HEK293 (cell line): ENCODE data around the gene GALNT13.

Experiments used
- CTCF ChIA-PET: fragments of 350-600 bp; formaldehyde crosslinking; extraction: SDS; loops from one replicate; lab custom pipeline; 2021; ENCODE audit warnings: antibody characterized with exemption; lab: Yijun Ruan, JAX
- POLR2A ChIA-PET: fragments of 300-600 bp; formaldehyde crosslinking; extraction: SDS; loops from one replicate; lab custom pipeline; 2020; ENCODE audit warnings: antibody characterized with exemption, inconsistent platforms; lab: Yijun Ruan, JAX
- H3K27ac ChIP-seq: fragments of 200-500 bp; sonication (Bioruptor generic); 2 replicates; pipeline ENCODE4 v1.5.1; 2014; ENCODE audit warnings: low read depth, low read length, control low read depth, inconsistent platforms; ENCODE audit errors: extremely low read depth
- H3K36me3 ChIP-seq, 2 experiments: fragments of 200-500 bp in 1 of 2; sonication (Bioruptor generic) in 1 of 2; 1 replicate in 1 of 2; 2 replicates in 1 of 2; pipeline ENCODE4 v1.5.1; 2014 to 2017; ENCODE audit warnings: inconsistent platforms in 2 of 2, low read length in 2 of 2; ENCODE audit not compliant: control insufficient read depth in 2 of 2, insufficient read depth in 1 of 2
- H3K4me1 ChIP-seq: fragments of 200-500 bp; sonication (Bioruptor generic); 2 replicates; pipeline ENCODE4 v1.5.1; 2014; ENCODE audit warnings: mild to moderate bottlenecking, low read length, inconsistent platforms; ENCODE audit not compliant: control insufficient read depth, insufficient read depth
- H3K4me3 ChIP-seq: 2 replicates; pipeline ENCODE4 v1.5.1; 2011; ENCODE audit warnings: low read depth, mild to moderate bottlenecking, control low read depth, low read length, moderate library complexity
- H3K9me3 ChIP-seq: fragments of 200-500 bp; sonication (Bioruptor generic); 2 replicates; pipeline ENCODE4 v1.5.1; 2014; ENCODE audit warnings: low read depth, low read length, inconsistent platforms; ENCODE audit not compliant: control insufficient read depth, insufficient read depth
- HOXC10 ChIP-seq: sonication (generic); formaldehyde crosslinking; IDR thresholded peaks from 2 replicates; pipeline ENCODE4 v1.8.1; 2023; ENCODE audit warnings: mild to moderate bottlenecking, missing genetic modification reagents
- MYNN ChIP-seq: fragments of 450-650 bp; formaldehyde crosslinking; IDR thresholded peaks from 2 replicates; pipeline ENCODE4 v1.5.1; 2016; ENCODE audit warnings: missing biosample characterization, missing genetic modification characterization, borderline replicate concordance
- SP7 ChIP-seq: fragments of 450-650 bp; formaldehyde crosslinking; IDR thresholded peaks from 2 replicates; pipeline ENCODE4 v1.5.1; 2016; ENCODE audit warnings: missing biosample characterization, missing genetic modification characterization
- WT1 ChIP-seq: fragments of 450-650 bp; formaldehyde crosslinking; IDR thresholded peaks from 2 replicates; pipeline ENCODE4 v1.5.1; 2016; ENCODE audit warnings: missing biosample characterization, missing genetic modification characterization
- ZNF114 ChIP-seq: fragments of 450-650 bp; formaldehyde crosslinking; IDR thresholded peaks from 2 replicates; pipeline ENCODE4 v1.5.0; 2017; ENCODE audit warnings: missing biosample characterization, missing genetic modification characterization
- ZNF16 ChIP-seq: fragments of 450-650 bp; formaldehyde crosslinking; IDR thresholded peaks from 2 replicates; pipeline ENCODE4 v1.5.1; 2016; ENCODE audit warnings: low read depth, missing biosample characterization, missing genetic modification characterization
- ZNF2 ChIP-seq: fragments of 450-650 bp; formaldehyde crosslinking; IDR thresholded peaks from 2 replicates; pipeline ENCODE4 v1.5.1; 2016; ENCODE audit warnings: missing biosample characterization, missing genetic modification characterization
- ZNF211 ChIP-seq: fragments of 450-650 bp; formaldehyde crosslinking; IDR thresholded peaks from 2 replicates; pipeline ENCODE4 v1.5.1; 2016; ENCODE audit warnings: low read depth, missing biosample characterization, missing genetic modification characterization
- ZNF23 ChIP-seq: fragments of 450-650 bp; formaldehyde crosslinking; IDR thresholded peaks from 2 replicates; pipeline ENCODE4 v1.5.1; 2016; ENCODE audit warnings: missing biosample characterization, missing genetic modification characterization, borderline replicate concordance
- ZNF292 ChIP-seq: fragments of 450-650 bp; formaldehyde crosslinking; IDR thresholded peaks from 2 replicates; pipeline ENCODE4 v1.5.1; 2016; ENCODE audit warnings: low read depth, missing biosample characterization, missing genetic modification characterization, borderline replicate concordance
- ZNF362 ChIP-seq: fragments of 450-650 bp; formaldehyde crosslinking; IDR thresholded peaks from 2 replicates; pipeline ENCODE4 v1.5.1; 2016; ENCODE audit warnings: missing biosample characterization, missing genetic modification characterization
- ZNF48 ChIP-seq: fragments of 450-650 bp; formaldehyde crosslinking; IDR thresholded peaks from 2 replicates; pipeline ENCODE4 v1.5.1; 2016; ENCODE audit warnings: missing biosample characterization, missing genetic modification characterization
- ZNF555 ChIP-seq: fragments of 450-650 bp; formaldehyde crosslinking; conservative IDR thresholded peaks from 2 replicates; pipeline ENCODE4 v1.5.1; 2017; ENCODE audit warnings: missing biosample characterization, mild to moderate bottlenecking, missing genetic modification characterization, inconsistent platforms
- ZNF558 ChIP-seq: fragments of 450-650 bp; formaldehyde crosslinking; IDR thresholded peaks from 2 replicates; pipeline ENCODE4 v1.5.1; 2016; ENCODE audit warnings: missing biosample characterization, missing genetic modification characterization
- ZNF561 ChIP-seq: fragments of 450-650 bp; IDR thresholded peaks from 2 replicates; pipeline ENCODE4 v1.5.1; 2018; ENCODE audit warnings: missing biosample characterization, missing genetic modification characterization, borderline replicate concordance
- ZNF571 ChIP-seq: fragments of 450-650 bp; formaldehyde crosslinking; IDR thresholded peaks from 2 replicates; pipeline ENCODE4 v1.5.0; 2017; ENCODE audit warnings: missing biosample characterization, missing genetic modification characterization
- ZNF624 ChIP-seq: fragments of 450-650 bp; formaldehyde crosslinking; IDR thresholded peaks from 2 replicates; pipeline ENCODE4 v1.5.1; 2017; ENCODE audit warnings: missing biosample characterization, missing genetic modification characterization
- ZNF670 ChIP-seq: fragments of 450-650 bp; formaldehyde crosslinking; IDR thresholded peaks from 2 replicates; pipeline ENCODE4 v1.5.1; 2016; ENCODE audit warnings: missing biosample characterization, missing genetic modification characterization, low read depth
- ZNF776 ChIP-seq: fragments of 450-650 bp; formaldehyde crosslinking; IDR thresholded peaks from 2 replicates; pipeline ENCODE4 v1.5.0; 2017; ENCODE audit warnings: missing biosample characterization, missing genetic modification characterization, borderline replicate concordance
- ZSCAN18 ChIP-seq: fragments of 450-650 bp; formaldehyde crosslinking; IDR thresholded peaks from 2 replicates; pipeline ENCODE4 v1.5.1; 2016; ENCODE audit warnings: missing biosample characterization, missing genetic modification characterization

The GALNT13 gene

GRCh38 chr2:153963256-153963655 lies 91.5 kb downstream of the GALNT13 start (continued):
- no peak for TF ChIP-seq WT1 (tag by site-specific recombination)
- TF ChIP-seq ZNF2 (tag by site-specific recombination) = no peak
- TF ChIP-seq ZNF571 (tag by site-specific recombination) = no peak
- TF ChIP-seq ZNF292 (tag by site-specific recombination) = no peak
- TF ChIP-seq MYNN (tag by site-specific recombination) = no peak
- TF ChIP-seq ZNF23 (tag by site-specific recombination) = no peak
- TF ChIP-seq SP7 (tag by site-specific recombination) = no peak

- TF ChIP-seq ZSCAN18 (no peak), ZNF558 (tag by site-specific recombination) (no peak), ZNF114 (tag by site-specific recombination) (no peak), ZNF561 (tag by site-specific recombination) (no peak)
- CTCF ChIA-PET = interaction anchor here (0.6 kb wide), 1 partner anchor 340 kb away, joined by 3 read pairs; no protein-coding TSS in a partner anchor
- no peak overlapping the region for H3K27ac ChIP-seq
- POLR2A ChIA-PET = no interaction called here
- H3K9me3 ChIP-seq = no peaks in the 10 kb centered on the region
- no peaks in the 10 kb centered on the region for H3K4me1 ChIP-seq
- no peaks in the 10 kb centered on the region for H3K36me3 ChIP-seq
- H3K4me3 ChIP-seq = no peak overlapping the region
Measured at GRCh38 chr2:153967248-153967973, 95.7 kb downstream of the GALNT13 start.

- Histone ChIP-seq H3K9me3 (no peaks in the 10 kb centered on the region), H3K27ac (no peak overlapping the region), H3K4me3 (no peak overlapping the region), H3K4me1 (no peaks in the 10 kb centered on the region), H3K36me3 (no peaks in the 10 kb centered on the region)
- POLR2A ChIA-PET = no interaction called here
- TF ChIP-seq ZNF48 (no peak), ZNF776 (no peak), ZNF670 (tag by site-specific recombination) (no peak), ZNF624 (tag by site-specific recombination) (no peak), ZNF211 (tag by site-specific recombination) (no peak), ZNF555 (tag by site-specific recombination) (no peak), HOXC10 (no peak), ZNF16 (no peak), ZNF362 (tag by site-specific recombination) (no peak)
- CTCF ChIA-PET = interaction anchor here (0.8 kb wide), 1 partner anchor 346 kb away, joined by 6 read pairs; no protein-coding TSS in a partner anchor
Measured at GRCh38 chr2:153971250-153971649, 99.5 kb downstream of the GALNT13 start.
